Fibroblast of lung (primary cell): ENCODE results near the gene ZNRF3. TPM values are rescaled to one million over a fixed set of nuclear protein-coding genes. Genes with fewer than 3 reads are reported as not detected.

ENCODE experiments used
- DNase-seq, 2 donors: peaks; one replicate each; pipeline versions ENCODE4 v3.0.0 to v3.0.0-alpha.2; 2010; ENCODE audit warnings: low read depth in 2 of 2
- H2AFZ ChIP-seq: 2 replicates; pipeline ENCODE4 v1.5.1; 2012; ENCODE audit warnings: low read length, control low read depth, inconsistent platforms
- H3K27ac ChIP-seq: 2 replicates; pipeline ENCODE4 v1.5.1; 2011; ENCODE audit warnings: low read length, control low read depth; ENCODE audit not compliant: insufficient read depth
- H3K27me3 ChIP-seq: 2 replicates; pipeline ENCODE4 v1.5.1; 2011; ENCODE audit warnings: mild to moderate bottlenecking, low read length; ENCODE audit not compliant: control insufficient read depth, insufficient read depth
- H3K36me3 ChIP-seq: 2 replicates; pipeline ENCODE4 v1.5.1; 2011; ENCODE audit warnings: low read length; ENCODE audit not compliant: control insufficient read depth, insufficient read depth
- H3K4me1 ChIP-seq: 2 replicates; pipeline ENCODE4 v1.5.1; 2011; ENCODE audit warnings: low read length; ENCODE audit not compliant: control insufficient read depth, insufficient read depth; ENCODE audit errors: extremely low read depth
- H3K4me2 ChIP-seq: 2 replicates; pipeline ENCODE4 v1.5.1; 2011; ENCODE audit warnings: low read length, control low read depth; ENCODE audit not compliant: insufficient read depth; ENCODE audit errors: extremely low read depth
- H3K4me3 ChIP-seq, 4 experiments: fragments of 200-600 bp in 1 of 4; sonication (generic) in 1 of 4; replicated peaks in 1 of 4; 2 replicates each; pipeline ENCODE4 v1.5.1; 2011 to 2016; ENCODE audit warnings: low read length in 4 of 4, low read depth in 3 of 4, mild to moderate bottlenecking in 3 of 4, control low read depth in 2 of 4, inconsistent platforms in 1 of 4, mixed read lengths in 1 of 4; ENCODE audit not compliant: insufficient read depth in 1 of 4; ENCODE audit errors: control extremely low read depth in 1 of 4
- H3K79me2 ChIP-seq: 2 replicates; pipeline ENCODE4 v1.5.1; 2012; ENCODE audit warnings: mild to moderate bottlenecking, low read length, inconsistent platforms; ENCODE audit not compliant: control insufficient read depth, insufficient read depth
- H3K9ac ChIP-seq: 2 replicates; pipeline ENCODE4 v1.5.1; 2011; ENCODE audit warnings: mild to moderate bottlenecking, low read length, control low read depth; ENCODE audit not compliant: insufficient read depth
- H3K9me3 ChIP-seq: 2 replicates; pipeline ENCODE4 v1.5.1; 2012; ENCODE audit warnings: low read depth, low read length; ENCODE audit not compliant: control insufficient read depth, insufficient read depth
- H4K20me1 ChIP-seq: 2 replicates; pipeline ENCODE4 v1.5.1; 2011; ENCODE audit warnings: low read length; ENCODE audit not compliant: control insufficient read depth, insufficient read depth; ENCODE audit errors: extremely low read depth
- CTCF ChIP-seq, 2 donors: IDR thresholded peaks in 1 of 2; conservative IDR thresholded peaks in 1 of 2; 1 replicate in 1 of 2; 2 replicates in 1 of 2; pipeline ENCODE4 v1.5.1; 2011 to 2012; ENCODE audit warnings: low read length in 2 of 2, control low read depth in 1 of 2, inconsistent platforms in 1 of 2, low read depth in 1 of 2, mild to moderate bottlenecking in 1 of 2
- EZH2 ChIP-seq: IDR thresholded peaks from 2 replicates; pipeline ENCODE4 v1.5.1; 2012; ENCODE audit warnings: low read length, control low read depth, mild to moderate bottlenecking; ENCODE audit errors: missing control alignments
- polyA plus RNA-seq, 2 donors: library from polyadenylated mRNA; depleted of rRNA in 1 of 2; stranded (reverse) in 1 of 2; unstranded in 1 of 2; fragments of >200 nt; gene quantifications; 2 replicates each; pipeline ENCODE4 v1.2.1, GENCODE V29; 2011 to 2012; ENCODE audit warnings: missing spikeins in 1 of 2
- total RNA-seq: library from RNA; depleted of rRNA; stranded (reverse); fragments of >200 nt; gene quantifications from 2 replicates; pipeline ENCODE4 v1.2.1, GENCODE V29; 2014

The ZNRF3 gene
- total and polyA plus RNA-seq, 2 donors (not counting 1 experiment from before 2014, with no cell fraction given), result 1.1 to 2.6 TPM

- H3K4me3 ChIP-seq, result no peak overlapping the region
- H3K27ac ChIP-seq, result no peak overlapping the region
- TF ChIP-seq EZH2, result no peak
- TF ChIP-seq CTCF (conservative IDR thresholded peaks at IDR 0.05 in 1 of 2, IDR thresholded peaks at IDR 0.05 in 1 of 2; ENCODE audit: low read depth in 1 of 2, low read length in 2 of 2), result no peak
- no peak for DNase-seq
- no peak overlapping the region for H3K4me2 ChIP-seq
- H3K36me3 ChIP-seq, result no peaks in the 10 kb centered on the region
- H4K20me1 ChIP-seq, result no peaks in the 10 kb centered on the region
- no peak overlapping the region for H3K9ac ChIP-seq
- H2AFZ ChIP-seq, result no peak overlapping the region
- no peaks in the 10 kb centered on the region for H3K79me2 ChIP-seq
- no peaks in the 10 kb centered on the region for H3K9me3 ChIP-seq
- H3K27me3 ChIP-seq, result no peaks in the 10 kb centered on the region
- no peaks in the 10 kb centered on the region for H3K4me1 ChIP-seq
These were observed 38.2 kb downstream of the ZNRF3 start for GRCh38 chr22:28921585-28921879.

GRCh38 chr22:28922540-28923244 is 39.3 kb downstream of the ZNRF3 start:
- Histone ChIP-seq H4K20me1 (no peaks in the 10 kb centered on the region), H3K36me3 (no peaks in the 10 kb centered on the region)

More at GRCh38 chr22:28922540-28923244, 39.3 kb downstream of the ZNRF3 start:
- Histone ChIP-seq H3K4me2 (no peak overlapping the region), H2AFZ (no peak overlapping the region), H3K79me2 (no peaks in the 10 kb centered on the region), H3K4me1 (no peaks in the 10 kb centered on the region), H3K9me3 (no peaks in the 10 kb centered on the region), H3K4me3 (no peak overlapping the region), H3K9ac (no peak overlapping the region), H3K27ac (no peak overlapping the region), H3K27me3 (no peaks in the 10 kb centered on the region)
- TF ChIP-seq CTCF (conservative IDR thresholded peaks at IDR 0.05 in 1 of 2, IDR thresholded peaks at IDR 0.05 in 1 of 2; ENCODE audit: low read depth in 1 of 2, low read length in 2 of 2) (no peak), EZH2 (no peak)
- DNase-seq, result no peak
